ENCODE results near the gene TPT1.
"Not testable (repeated sequence)": the region's sequence is repeated elsewhere in the genome, so short reads cannot be mapped to it uniquely, and the experiment has no call there.

Gene TPT1

DNA sequence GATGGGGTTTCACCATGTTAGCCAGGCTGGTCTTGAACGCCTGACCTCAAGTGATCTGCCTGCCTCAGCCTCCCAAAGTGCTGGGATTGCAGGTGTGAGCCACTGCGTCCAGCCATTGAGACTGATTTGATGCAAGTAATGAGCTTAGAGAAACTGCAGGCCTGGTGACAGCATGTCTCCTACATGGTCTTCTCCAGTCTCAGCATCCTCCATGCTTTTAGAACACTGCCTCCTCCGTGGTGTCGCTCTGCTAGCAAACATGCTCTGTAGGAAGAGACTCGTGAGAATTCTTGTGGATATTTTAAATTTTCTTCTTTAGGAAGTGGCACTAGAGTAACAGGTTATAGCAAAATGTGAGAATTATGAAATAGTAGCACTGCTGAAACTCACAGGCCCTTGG, 37.1 kb downstream of the TPT1 start:
- Histone ChIP-seq H3K27ac (ENCODE audit: low read depth, low read length) (no peak overlapping the region), H3K9ac (ENCODE audit: low read length) (no peak overlapping the region), H3K36me3 (ENCODE audit: control insufficient read depth, insufficient read depth, low read length) (no peaks in the 10 kb centered on the region), H3K4me3 (ENCODE audit: low read length) (no peak overlapping the region), H3K27me3 (ENCODE audit: control insufficient read depth, insufficient read depth, low read length) (no peaks in the 10 kb centered on the region), H3K4me1 (ENCODE audit: control insufficient read depth, insufficient read depth, low read length) (peaks cover 3% of the 10 kb centered on the region)

DNA sequence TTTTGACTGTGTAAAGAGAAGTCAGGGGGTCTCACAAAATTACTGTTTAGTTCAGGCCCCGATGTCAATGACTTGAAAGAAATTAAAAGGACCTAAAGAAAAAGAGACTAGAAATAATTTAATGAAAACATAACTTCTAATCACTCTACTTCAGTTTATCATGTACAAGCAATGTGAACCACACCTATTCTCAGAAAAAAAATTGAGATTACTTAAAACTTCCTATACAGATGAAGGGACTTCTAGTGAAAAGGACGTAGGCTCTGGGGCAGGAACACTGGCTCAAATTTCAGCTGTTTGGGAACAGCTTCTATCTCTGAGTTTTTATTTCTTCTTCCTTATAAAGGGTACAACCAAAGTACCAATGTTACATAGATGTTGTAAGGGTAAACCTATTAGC, 38.0 kb downstream of the TPT1 start:
- Histone ChIP-seq H3K36me3 (ENCODE audit: control insufficient read depth, insufficient read depth, low read length) (no peaks in the 10 kb centered on the region), H3K27ac (ENCODE audit: low read depth, low read length) (no peak overlapping the region), H3K9ac (ENCODE audit: low read length) (no peak overlapping the region), H3K4me3 (ENCODE audit: low read length) (no peak overlapping the region), H3K4me1 (ENCODE audit: control insufficient read depth, insufficient read depth, low read length) (peaks cover 3% of the 10 kb centered on the region), H3K27me3 (ENCODE audit: control insufficient read depth, insufficient read depth, low read length) (no peaks in the 10 kb centered on the region)

DNA sequence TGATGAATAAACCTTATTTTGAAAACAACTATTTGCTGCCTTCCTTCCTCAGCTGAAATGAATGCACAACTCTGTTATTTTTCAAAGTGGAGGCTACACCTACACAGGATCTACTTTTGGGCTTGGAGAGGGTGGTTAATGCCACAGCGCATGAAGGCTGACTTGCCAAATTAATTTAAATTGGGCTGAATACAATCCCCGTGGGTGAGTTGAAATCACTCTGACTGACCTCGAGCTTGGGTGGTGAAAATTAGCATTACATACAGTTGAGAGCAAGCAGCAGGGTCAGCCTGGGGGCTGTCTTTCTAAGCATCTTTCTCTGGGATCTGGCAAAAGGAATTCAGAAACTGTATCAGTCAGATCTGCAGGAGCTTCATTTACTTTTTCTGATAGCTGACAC, 38.5 kb downstream of the TPT1 start:
- Histone ChIP-seq H3K27ac (ENCODE audit: low read depth, low read length) (no peak overlapping the region), H3K27me3 (ENCODE audit: control insufficient read depth, insufficient read depth, low read length) (no peaks in the 10 kb centered on the region), H3K4me1 (ENCODE audit: control insufficient read depth, insufficient read depth, low read length) (peaks cover 3% of the 10 kb centered on the region), H3K9ac (ENCODE audit: low read length) (no peak overlapping the region), H3K4me3 (ENCODE audit: low read length) (no peak overlapping the region), H3K36me3 (ENCODE audit: control insufficient read depth, insufficient read depth, low read length) (no peaks in the 10 kb centered on the region)

DNA sequence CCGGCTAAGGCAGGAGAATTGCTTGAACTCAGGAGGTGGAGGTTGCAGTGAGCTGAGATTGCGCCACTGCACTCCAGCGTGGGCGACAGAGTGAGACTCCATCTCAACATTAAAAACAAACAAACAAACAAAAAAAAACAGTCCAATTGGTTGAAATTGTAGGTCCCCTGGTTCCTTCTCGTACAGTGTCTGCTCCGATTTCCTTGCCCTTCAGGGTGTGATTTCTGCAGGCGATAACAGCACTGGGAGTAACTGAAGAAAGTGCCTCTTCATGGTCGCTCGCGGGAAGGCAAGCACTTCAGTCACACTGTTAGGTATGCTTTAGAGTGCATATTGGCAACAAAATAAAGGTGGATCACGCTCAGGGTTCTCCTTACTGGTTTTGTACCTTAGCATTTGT, 39.7 kb downstream of the TPT1 start:
- no peaks in the 10 kb centered on the region for H3K27me3 ChIP-seq (ENCODE audit: control insufficient read depth, insufficient read depth, low read length)
- H3K36me3 ChIP-seq (ENCODE audit: control insufficient read depth, insufficient read depth, low read length), result no peaks in the 10 kb centered on the region
- no peak overlapping the region for H3K4me3 ChIP-seq (ENCODE audit: low read length)
- no peak overlapping the region for H3K9ac ChIP-seq (ENCODE audit: low read length)
- peaks cover 3% of the 10 kb centered on the region for H3K4me1 ChIP-seq (ENCODE audit: control insufficient read depth, insufficient read depth, low read length)
- H3K27ac ChIP-seq (ENCODE audit: low read depth, low read length), result no peak overlapping the region

DNA sequence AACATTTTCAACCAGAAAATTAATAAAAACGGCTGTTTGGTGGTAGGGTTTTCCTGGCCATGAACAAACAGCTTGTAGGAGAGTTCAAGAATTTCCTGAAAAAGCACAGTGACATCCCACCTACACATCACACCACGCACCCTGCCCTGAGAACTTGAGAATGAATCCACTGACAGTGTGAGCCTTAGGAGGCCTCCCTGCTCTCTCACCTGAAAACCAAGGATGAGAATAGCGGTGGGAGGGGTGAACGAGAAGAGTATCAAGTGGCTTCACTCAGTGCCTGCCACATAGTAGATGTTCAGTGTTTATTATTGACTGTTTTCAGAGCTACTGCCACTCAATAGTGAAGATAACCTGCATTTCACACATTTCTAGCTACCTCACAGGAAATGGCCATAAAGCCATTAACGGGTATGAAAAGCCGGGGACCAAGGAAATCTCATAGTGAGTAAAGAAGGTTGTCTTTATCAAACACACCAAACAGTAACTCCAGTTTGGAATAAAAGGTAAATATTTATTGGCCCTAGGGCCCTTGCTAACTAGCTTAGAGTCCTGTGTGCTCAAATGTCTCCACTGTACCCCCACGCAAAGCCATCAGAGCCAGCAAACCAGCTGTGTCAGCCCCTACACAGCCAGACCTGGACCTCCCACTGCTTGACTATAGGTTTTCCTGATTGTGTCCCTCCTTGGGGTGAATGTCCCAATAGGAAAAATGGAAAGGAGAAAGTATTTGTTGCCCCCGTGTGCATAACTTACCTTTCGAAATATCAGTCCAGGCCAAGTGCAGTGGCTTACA, 40.6 kb downstream of the TPT1 start:
- H3K27me3 ChIP-seq (ENCODE audit: control insufficient read depth, insufficient read depth, low read length), result no peaks in the 10 kb centered on the region
- no peak overlapping the region for H3K9ac ChIP-seq (ENCODE audit: low read length)

DNA sequence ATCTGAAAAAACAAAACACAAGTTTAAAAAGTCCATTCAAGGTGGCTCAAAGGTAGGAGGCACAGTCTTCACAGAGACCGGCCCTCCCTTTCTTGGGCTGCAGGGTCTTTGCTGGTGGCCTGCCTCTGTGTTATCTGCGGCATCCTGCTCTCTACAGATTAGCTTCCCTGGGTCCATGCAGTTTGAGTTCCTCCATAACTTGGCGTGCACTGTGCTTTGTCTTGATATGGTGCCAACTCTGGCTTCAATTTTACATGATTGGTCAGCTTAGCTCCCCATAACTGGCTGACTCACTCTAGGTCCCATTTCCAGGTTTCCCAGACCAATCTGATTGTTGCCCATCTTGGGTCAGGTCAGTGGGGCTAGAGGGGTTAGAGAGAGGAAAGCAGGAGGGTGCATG, 41.8 kb downstream of the TPT1 start:
- no peak overlapping the region for H3K9ac ChIP-seq (ENCODE audit: low read length)
- H3K4me1 ChIP-seq (ENCODE audit: control insufficient read depth, insufficient read depth, low read length), result no peaks in the 10 kb centered on the region
- H3K36me3 ChIP-seq (ENCODE audit: control insufficient read depth, insufficient read depth, low read length), result no peaks in the 10 kb centered on the region
- H3K27me3 ChIP-seq (ENCODE audit: control insufficient read depth, insufficient read depth, low read length), result no peaks in the 10 kb centered on the region
- no peak overlapping the region for H3K27ac ChIP-seq (ENCODE audit: low read depth, low read length)
- no peak overlapping the region for H3K4me3 ChIP-seq (ENCODE audit: low read length)

More for the DNA sequence above, 40.6 kb downstream of the TPT1 start:
- H3K27ac ChIP-seq (ENCODE audit: low read depth, low read length), result no peak overlapping the region
- H3K4me3 ChIP-seq (ENCODE audit: low read length), result no peak overlapping the region
- H3K36me3 ChIP-seq (ENCODE audit: control insufficient read depth, insufficient read depth, low read length), result no peaks in the 10 kb centered on the region
- H3K4me1 ChIP-seq (ENCODE audit: control insufficient read depth, insufficient read depth, low read length), result peaks cover 3% of the 10 kb centered on the region

DNA sequence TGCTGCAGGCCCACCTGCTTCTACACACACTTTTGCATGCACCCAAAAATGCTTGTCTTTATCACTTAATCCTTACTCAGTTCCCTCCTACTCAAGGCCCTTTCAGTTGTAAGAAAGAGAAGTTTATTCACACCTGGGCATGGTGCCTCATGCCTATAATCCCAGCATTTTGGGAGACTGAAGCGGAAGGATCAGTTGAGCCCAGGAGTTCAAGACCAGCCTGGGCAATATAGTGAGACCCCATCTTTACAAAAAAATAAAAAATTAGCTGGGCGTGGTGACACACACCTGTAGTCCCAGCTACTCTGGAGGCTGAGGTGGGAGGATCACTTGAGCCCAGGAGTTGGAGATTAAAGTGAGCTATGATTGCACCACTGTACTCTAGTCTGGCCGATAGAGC, 42.4 kb downstream of the TPT1 start:
- H3K4me3 ChIP-seq (ENCODE audit: low read length); H3K36me3 ChIP-seq (ENCODE audit: control insufficient read depth, insufficient read depth, low read length); H3K9ac ChIP-seq (ENCODE audit: low read length); H3K27ac ChIP-seq (ENCODE audit: low read depth, low read length); H3K4me1 ChIP-seq (ENCODE audit: control insufficient read depth, insufficient read depth, low read length); H3K27me3 ChIP-seq (ENCODE audit: control insufficient read depth, insufficient read depth, low read length): not testable (repeated sequence)

DNA sequence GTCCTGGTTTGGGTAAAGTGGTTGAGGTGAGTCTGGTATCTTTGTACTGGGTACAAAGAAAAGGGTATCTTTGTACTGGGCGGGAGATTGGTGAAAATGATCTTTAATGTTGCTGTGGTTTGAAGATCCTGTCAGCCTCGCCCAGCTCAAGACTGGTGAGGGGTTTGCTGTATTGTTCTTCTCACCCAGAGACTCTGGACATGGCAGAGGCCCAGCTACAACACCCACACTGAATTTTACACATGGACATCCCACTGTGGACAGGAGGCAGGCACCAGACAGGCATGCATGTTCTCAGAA, 42.8 kb downstream of the TPT1 start:
- Histone ChIP-seq H3K4me3 (ENCODE audit: low read length) (no peak overlapping the region), H3K4me1 (ENCODE audit: control insufficient read depth, insufficient read depth, low read length) (no peaks in the 10 kb centered on the region), H3K27ac (ENCODE audit: low read depth, low read length) (no peak overlapping the region), H3K27me3 (ENCODE audit: control insufficient read depth, insufficient read depth, low read length) (no peaks in the 10 kb centered on the region), H3K9ac (ENCODE audit: low read length) (no peak overlapping the region), H3K36me3 (ENCODE audit: control insufficient read depth, insufficient read depth, low read length) (no peaks in the 10 kb centered on the region)

DNA sequence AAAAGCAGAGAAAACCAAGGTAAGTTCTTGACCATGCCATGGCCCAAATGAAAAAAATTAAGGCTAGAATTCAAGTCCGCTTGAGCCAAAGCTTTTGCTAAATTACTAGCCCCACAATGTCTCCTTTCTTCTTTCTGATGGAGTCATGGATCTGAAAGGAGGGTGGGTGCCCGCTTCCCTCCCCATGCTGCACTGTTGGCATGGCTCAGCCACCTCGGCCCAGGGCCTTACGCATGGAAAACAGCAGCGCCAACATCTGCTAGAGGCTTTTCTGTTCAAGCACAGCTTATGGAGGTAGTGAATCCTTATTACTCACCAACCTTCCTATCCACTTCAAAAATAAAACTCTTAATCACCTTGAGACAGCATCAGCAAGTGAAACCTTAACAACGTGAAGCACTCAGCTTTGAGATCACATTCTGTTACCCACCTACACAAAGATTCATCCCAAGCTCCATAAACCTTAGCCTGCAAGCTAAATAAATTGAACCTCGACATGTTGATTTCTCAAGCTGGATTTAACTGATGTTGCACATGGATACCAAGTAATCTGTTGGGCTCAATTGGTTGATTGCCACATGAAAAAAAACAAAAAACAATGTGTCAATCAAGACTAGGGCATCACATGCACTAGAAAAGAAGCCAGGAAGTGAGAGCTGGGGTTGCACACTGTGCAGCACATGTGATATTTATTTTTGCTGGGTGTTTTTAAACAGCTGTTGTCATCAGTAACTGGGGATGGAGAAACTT, 43.4 kb downstream of the TPT1 start:
- no peaks in the 10 kb centered on the region for H3K36me3 ChIP-seq (ENCODE audit: control insufficient read depth, insufficient read depth, low read length)
- H3K9ac ChIP-seq (ENCODE audit: low read length), result no peak overlapping the region
- no peak overlapping the region for H3K4me3 ChIP-seq (ENCODE audit: low read length)
- no peaks in the 10 kb centered on the region for H3K27me3 ChIP-seq (ENCODE audit: control insufficient read depth, insufficient read depth, low read length)
- no peaks in the 10 kb centered on the region for H3K4me1 ChIP-seq (ENCODE audit: control insufficient read depth, insufficient read depth, low read length)
- no peak overlapping the region for H3K27ac ChIP-seq (ENCODE audit: low read depth, low read length)

DNA sequence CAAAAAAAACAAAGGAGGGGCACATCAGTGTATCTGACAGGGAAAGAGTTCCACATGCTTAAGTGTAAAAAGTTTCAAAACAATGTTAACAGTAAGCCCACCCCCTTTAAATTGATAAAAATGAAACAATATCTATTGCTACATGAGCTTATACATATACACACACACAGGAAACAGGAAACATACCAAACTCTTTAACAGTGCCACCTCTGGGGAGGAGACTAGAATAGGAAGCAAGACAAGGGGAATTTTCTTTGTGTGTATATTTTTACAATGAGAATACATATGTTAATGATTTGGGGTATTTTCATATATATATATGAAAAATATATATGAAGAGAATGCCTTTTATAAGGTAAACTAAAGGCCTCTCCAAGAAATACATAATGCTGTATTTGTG, 44.7 kb downstream of the TPT1 start:
- H3K4me3 ChIP-seq (ENCODE audit: low read length), result no peak overlapping the region
- no peak overlapping the region for H3K27ac ChIP-seq (ENCODE audit: low read depth, low read length)
- no peaks in the 10 kb centered on the region for H3K36me3 ChIP-seq (ENCODE audit: control insufficient read depth, insufficient read depth, low read length)
- H3K4me1 ChIP-seq (ENCODE audit: control insufficient read depth, insufficient read depth, low read length), result no peaks in the 10 kb centered on the region
- H3K9ac ChIP-seq (ENCODE audit: low read length), result no peak overlapping the region
- no peaks in the 10 kb centered on the region for H3K27me3 ChIP-seq (ENCODE audit: control insufficient read depth, insufficient read depth, low read length)

DNA sequence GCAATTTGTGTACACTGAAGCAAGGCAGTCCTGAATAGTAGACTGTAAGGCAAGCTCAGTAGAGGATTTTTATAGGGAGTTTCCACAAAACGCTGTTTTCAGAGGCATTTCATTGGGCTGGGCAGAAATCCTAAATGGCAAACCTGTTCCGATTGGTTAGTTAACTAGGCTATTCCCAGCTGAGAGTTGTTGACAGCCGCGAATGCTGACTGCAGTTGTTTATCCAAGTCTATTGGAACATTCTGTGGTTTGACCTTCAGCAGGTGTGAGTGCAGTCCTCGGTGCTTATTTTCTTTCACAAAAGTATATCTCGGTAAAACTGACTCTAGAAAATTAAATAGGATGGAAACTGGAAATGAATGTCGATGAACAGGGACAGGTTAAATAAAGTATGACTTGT, 45.4 kb downstream of the TPT1 start:
- Histone ChIP-seq H3K27ac (ENCODE audit: low read depth, low read length) (no peak overlapping the region), H3K4me1 (ENCODE audit: control insufficient read depth, insufficient read depth, low read length) (no peaks in the 10 kb centered on the region), H3K4me3 (ENCODE audit: low read length) (no peak overlapping the region)

DNA sequence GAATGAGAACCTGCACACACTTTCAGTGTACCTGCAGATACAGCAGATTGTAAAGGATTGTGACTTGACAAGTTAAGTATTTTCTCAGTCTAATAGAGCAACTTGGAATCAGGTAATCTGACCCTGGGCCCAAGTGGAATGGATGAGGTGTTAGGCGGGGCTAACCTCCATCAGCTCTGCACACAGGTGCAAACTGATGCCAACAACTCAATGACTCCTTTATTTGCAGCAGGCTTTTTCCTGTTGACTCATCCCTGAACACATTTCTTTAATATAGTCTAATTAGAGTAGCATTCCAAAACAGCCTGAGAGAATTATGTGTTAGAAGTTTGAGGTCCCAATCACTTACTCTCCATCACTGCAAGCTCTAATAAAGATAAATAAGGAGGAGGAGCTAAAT, 48.8 kb downstream of the TPT1 start:
- Histone ChIP-seq H3K4me1 (ENCODE audit: control insufficient read depth, insufficient read depth, low read length) (no peaks in the 10 kb centered on the region), H3K9ac (ENCODE audit: low read length) (no peak overlapping the region), H3K27me3 (ENCODE audit: control insufficient read depth, insufficient read depth, low read length) (no peaks in the 10 kb centered on the region), H3K27ac (ENCODE audit: low read depth, low read length) (no peak overlapping the region), H3K4me3 (ENCODE audit: low read length) (no peak overlapping the region), H3K36me3 (ENCODE audit: control insufficient read depth, insufficient read depth, low read length) (peaks cover 5% of the 10 kb centered on the region)

More for the DNA sequence above, 45.4 kb downstream of the TPT1 start:
- Histone ChIP-seq H3K27me3 (ENCODE audit: control insufficient read depth, insufficient read depth, low read length) (no peaks in the 10 kb centered on the region), H3K36me3 (ENCODE audit: control insufficient read depth, insufficient read depth, low read length) (no peaks in the 10 kb centered on the region), H3K9ac (ENCODE audit: low read length) (no peak overlapping the region)
